Stimulated activated CD4-positive, alpha-beta T cell treated with anti-CD3 and anti-CD28 coated beads, Interleukin-1b, Interleukin-23, amount 100 ng/mL, for 1 hour (primary cell): Measurements from ENCODE around the gene COL20A1.

Source experiments
- DNase-seq, 2 donors: peaks; one replicate each; pipeline ENCODE4 v3.0.0-alpha.2; 2020; ENCODE audit warnings: low read depth in 2 of 2

Gene COL20A1

DNA sequence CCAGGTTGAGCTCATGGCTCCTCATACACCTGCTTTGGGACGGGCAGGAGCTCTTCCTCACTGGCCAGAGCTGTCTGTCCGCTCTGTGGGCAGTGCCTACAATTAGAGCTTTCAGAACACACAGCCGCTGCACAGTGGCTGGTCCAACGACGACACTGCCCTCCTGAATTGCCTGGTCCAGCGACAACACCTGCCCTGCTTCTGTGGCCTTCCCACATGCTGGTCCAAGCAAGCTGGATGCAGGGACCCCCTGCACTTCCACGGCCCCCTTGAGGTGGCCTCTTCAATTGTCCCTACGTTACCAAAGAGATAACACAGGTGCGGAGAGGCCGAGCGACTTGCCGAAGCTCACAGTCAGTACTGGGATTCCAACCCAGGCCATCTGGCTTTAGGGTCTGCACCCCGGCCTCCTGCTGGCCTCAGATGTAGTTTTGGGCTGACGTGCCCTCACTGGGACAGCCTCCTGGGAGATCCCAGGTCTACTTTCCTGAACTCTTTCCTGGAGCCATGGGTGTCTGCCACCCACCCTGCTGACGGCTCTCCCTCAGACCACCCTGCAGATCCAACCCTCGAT is 69.5 kb downstream of the COL20A1 start:
- DNase-seq = no peak

DNA sequence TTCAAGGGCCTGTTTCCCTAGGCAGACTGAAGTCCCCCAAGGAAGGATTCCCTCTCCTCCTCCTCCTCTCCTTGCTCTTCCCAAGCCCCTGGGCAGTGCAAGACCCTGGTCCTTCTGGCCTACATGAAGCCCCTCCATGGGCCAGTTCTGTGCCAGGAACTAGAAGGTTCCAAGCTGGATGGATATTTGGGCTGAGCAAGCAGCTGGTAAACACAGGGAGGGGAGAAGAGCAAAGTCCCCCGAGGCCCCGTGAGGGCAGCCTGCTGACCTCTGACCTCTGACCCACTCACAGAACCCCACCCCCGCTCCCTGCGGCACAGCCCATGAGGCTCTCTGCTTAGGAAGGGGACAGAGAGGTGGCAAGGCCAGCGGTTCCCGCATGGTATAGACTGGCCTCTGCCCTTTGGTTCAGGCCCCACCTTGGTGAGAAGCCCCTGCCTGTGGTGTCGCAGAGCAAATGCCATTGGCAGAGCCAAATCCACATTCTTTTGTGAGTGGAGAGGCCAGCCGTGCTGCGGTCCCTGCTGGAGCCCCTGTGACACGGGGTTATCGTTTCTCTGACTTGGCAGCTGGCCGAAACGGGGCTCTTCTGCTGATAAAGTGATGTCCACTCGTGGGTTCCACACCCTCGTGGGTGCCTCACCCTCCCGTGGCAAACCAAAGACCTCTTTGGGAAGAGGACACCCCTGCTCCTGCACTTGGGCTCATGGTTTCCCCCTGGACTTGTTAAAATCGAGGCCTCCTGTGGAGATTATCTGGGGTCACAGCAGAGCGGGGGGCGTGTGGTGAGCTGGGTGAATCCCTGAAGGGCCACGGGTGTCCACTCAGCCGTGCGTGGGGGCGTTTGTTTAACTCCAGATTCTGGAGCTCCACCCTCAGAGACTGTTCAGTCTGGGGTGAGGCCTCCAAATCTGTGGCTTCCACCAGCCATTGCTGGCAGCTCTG is 70.3 kb downstream of the COL20A1 start:
- DNase-seq = no peak

DNA sequence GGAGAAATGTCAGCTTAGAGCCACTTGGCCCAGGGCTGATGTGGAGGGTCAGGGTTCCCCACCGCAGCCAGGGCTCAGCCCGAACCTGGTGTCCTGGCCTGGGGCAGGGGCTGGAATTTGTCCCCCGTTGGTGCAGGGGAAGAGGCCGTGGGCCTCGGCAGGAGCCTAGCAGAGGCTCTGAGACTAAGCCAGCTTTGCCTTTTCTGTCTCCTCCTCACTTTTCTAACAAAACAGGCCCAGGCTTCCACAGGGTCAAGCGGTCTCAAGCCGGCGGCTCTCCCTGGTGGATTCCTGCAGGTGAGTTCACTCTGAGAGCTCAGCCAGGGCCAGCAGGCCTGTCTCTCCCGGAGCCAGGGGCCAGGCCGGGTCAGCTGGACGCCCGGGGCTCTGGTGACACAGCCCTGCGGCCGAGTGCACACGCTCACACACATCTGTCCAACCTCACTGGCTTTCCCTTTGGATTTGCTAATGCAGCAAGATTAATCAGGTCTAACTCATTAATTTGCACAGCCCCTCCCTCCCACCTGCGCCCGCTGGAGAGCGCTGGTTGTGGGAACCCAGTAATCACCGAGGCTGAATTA is 71.1 kb downstream of the COL20A1 start:
- no peak for DNase-seq

GRCh38 chr20:63364801-63365585 is 72.0 kb downstream of the COL20A1 start:
- DNase-seq = no peak

- no peak for DNase-seq
Measured at GRCh38 chr20:63365601-63366389, 72.8 kb downstream of the COL20A1 start.

DNA sequence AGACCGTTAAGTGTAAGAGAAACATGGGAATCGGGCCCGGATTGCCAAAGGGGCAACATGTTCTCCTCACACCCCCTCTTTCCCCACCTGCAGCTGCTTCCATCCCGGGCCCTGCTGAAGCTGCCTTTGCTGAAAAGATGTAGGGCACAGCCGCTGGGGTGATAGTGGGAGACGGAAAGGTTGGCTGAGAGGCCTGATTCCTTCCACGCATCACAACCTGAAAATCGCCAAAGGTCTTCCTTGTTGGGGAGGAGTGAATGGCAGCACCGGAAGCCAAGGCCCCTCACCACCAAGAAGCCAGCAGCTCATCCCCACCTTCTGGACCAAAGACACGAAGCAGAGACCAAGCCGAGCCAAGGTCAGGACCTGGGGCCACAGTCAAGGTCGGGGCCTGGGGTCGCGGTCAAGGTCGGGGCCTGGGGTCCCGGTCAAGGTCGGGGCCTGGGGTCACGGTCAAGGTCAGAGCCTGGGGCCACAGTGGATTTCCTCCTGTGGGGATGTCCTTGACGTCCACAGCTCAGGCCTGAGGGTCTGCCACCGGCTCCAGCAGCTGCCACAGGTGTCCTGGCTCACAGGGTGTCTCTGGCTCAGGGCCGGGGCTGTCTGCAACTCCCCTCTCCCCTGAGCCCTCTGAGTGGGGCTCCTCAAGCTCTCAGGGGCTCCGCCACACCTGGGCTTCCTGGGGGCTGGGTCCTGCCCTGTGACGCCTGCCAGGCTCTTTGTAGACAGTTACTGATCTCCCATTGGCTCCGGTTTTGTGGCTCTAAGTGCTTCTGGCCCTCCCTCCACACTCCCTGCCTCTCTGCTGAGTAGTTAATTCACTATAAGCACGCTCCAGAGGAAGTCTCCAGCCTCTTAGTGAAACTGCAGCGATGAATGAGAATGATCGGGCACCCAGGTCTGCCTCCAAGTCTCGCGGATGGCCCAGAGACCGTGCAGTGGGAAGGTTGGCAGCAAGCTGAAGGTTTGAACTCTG is 73.7 kb downstream of the COL20A1 start:
- DNase-seq = no peak

DNA sequence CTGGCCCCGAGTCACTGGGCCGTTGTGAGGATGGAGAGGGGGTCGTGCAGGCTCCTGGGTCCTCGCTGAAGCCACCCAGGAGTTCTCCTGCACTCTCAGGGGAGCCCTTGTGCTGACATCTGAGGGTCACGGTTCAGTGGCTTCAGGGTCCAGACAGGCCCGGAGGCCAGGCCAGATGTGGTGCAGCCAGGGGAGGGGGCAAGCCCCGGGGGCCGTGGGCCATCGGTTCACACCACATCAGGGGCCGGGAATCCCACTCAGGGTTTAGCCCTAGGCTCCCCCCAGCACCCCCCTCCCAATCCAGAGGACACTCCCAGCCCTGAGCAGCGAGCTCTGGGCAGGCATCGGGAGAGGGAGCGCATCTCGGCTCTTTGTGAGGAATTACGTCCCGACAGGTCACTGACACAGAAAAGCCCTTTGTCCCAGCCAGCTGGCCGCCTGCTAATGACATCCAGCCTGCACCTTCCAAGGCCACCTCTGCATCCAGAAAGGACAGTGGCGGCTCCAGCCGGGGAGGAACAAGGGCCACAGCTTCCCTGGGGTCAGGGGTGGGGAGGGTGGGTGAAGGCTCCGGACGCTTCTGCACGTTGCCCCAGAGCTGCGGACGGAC is 74.6 kb downstream of the COL20A1 start:
- DNase-seq = no peak

GRCh38 chr20:63368151-63368550 is 75.2 kb downstream of the COL20A1 start:
- no peak for DNase-seq

DNA sequence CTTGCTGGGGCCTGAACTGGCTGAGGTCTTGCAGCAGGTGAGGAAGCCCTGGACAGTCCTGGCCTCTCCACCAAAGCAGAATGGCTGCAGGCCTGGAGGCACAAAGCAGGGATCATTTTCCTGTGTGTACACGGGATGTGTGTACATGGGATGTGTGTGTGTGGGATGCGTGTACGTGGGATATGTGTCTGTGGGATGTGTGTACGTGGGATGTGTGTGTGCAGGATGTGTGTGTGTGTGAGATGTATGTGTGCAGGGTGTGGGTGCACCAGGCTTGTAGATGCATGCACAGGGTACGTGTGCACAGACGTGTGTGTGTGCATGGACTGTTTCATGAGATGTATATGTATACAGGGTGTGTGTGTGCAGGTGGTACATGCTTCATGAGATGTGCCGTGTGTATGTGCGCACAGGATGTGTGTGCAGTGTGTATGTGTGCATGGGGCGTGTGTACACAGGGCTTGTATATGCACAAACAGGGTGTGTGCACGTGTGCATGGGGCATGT is 76.1 kb downstream of the COL20A1 start:
- no peak for DNase-seq

- DNase-seq = no peak
Measured at GRCh38 chr20:63369724-63370617, 77.0 kb downstream of the COL20A1 start.

DNA sequence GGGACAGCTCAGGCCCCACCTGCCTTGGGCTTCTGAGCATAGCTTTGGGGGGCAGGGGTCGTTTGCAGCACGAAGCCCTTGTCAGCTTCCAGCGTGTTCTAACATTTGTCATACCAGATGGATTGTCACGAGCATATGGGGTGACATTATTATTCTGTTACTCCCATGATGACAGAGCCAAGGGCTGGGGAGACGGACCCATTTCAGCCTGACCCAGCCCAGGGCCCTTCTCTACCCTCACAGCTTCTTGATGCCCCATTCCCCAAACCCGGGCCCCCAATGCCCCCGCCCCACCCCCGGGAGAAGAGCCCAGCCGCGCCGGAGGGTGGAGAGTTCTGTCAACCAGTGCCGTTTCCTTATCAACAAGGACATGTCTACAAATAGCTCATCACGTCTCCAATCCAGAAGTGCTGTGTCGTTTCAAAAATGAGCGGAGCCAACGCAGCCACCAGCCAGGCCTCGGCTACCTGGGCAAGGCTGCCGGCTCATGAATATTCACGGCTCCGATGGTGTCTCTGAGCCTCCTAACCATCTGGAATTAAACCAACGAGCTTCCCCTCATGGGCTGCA is 77.7 kb downstream of the COL20A1 start:
- DNase-seq = no peak

DNA sequence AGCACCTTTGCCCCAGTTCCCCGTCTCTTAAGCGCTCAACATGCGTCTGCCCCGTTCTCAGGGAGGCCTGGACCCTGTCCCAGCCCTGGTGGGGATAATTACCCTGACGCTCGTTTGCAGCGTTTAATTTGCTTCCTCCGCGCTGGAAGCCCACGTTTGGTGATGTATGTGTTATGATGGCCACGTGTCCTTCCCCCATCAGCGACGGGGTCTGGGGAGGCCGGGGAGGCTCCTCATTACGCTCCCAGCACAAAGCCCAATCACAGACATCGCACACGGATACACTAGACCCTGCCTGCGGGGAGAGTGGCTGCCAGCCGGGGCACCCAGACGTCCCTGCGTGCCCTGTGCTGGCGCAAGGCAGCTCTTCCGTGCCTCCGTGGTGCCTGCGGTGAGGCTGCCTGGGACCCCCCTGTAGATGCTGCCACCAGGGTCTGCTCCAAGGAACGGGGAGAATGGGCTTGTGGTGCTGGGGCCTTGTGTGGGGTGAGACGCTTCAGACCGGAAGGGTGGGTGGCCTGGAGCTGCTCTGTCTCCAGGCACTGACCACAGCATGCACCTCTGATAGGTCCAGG is 78.4 kb downstream of the COL20A1 start:
- DNase-seq = no peak

DNA sequence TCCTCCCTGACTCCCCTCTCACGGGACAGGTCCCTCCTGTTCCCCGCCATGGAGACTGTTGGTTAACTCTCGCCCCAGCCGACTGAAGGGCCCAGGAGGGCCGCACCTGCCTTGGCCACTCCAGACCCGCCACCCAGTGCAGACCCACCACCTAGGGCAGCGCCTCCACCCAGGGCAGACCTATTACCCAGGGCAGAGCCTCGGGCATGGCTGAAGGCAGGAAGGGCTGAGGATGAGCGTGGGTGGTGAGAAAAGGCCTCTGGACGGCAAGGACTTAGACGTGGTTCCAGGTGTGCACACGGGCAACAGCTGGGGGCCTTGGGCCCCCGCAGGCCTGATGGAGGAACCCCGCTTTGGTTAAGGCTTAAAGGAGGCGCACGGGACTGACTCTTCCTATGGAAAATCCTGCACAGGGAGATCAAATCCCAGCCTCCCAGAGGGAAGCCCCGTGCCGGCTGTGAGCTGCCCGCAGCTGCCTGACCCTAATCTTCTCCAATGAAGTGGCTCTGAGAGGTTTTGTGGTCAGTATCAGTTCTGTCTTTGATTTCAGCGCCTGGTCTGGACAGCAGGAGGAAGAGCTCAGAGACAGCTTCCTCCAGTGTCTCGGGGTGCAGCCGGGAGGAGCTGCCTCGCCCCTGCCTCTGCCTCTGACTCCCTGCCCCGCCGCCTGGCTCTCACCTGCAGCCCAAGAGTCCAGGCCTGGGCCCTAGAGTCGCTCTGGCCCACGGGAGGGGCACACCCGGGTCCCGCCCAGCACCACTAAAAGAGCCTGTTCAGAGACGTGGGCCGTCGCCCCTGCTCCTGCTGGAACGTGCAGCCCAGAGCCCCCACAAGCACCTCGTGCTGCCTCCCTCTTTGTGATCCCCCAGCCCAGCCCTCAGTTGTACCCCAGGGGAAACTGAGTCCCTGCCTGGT is 80.2 kb downstream of the COL20A1 start:
- no peak for DNase-seq

DNA sequence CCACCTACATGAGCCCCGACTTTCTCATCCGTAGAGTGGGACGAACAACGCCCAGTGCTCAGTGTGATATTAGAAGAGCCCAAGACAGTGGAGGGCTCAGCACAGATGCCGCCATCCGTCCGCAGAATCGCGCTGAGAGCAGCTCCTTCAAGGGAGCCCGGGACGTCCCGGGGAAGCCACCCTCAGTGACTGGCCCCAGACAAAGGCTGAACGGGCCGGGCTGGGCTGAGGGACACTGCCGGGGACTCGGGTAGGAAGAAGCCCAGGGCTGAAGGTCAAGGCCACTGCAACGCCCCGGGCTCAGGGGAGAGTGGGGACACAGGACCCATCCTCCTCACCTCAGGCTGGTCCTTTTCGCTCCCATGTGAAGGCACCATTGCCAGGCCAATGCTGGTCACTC is 81.0 kb downstream of the COL20A1 start:
- no peak for DNase-seq

GRCh38 chr20:63374504-63374903 is 81.5 kb downstream of the COL20A1 start:
- no peak for DNase-seq

- DNase-seq = no peak
Measured at GRCh38 chr20:63375438-63375837, 82.5 kb downstream of the COL20A1 start.
